GM19043 (cell line): Measurements from ENCODE around the gene PYGM.

Source experiments
- ATAC-seq: cut with Tn5 transposase; IDR thresholded peaks from one replicate; pipeline ENCODE4 v1.9.1; 2021; ENCODE audit warnings: low read depth; ENCODE audit not compliant: unreplicated experiment

The PYGM gene

GRCh38 chr11:64792482-64792881, 32.7 kb upstream of the PYGM start:
- ATAC-seq = no peak

DNA sequence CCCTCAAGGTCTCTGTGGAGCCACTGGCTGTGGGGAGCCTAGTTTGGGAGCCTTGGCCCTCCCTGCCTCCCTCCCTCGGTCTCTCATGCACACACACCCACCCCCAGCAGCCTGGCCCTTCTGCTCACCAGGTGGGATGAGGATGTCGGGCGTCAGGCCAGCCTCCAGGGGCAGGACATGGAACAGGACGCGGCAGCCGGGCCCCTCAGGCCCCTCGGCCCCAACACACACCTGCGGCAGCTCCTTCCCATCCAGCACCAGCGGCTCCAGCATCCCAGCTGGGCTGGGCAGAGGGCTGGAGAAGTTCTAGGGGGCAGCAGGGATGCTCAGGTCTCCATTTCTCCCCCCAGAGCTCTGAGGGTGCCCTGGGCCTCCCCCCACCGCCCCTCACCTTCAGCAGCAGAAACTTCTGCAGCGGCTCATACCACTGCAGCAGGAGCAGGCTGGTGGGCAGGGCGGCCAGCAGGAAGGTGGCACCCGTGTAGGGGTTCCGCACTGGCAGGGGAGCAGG, 32.1 kb upstream of the PYGM start:
- no peak for ATAC-seq

GRCh38 chr11:64790205-64791095, 30.7 kb upstream of the PYGM start:
- ATAC-seq = no peak

DNA sequence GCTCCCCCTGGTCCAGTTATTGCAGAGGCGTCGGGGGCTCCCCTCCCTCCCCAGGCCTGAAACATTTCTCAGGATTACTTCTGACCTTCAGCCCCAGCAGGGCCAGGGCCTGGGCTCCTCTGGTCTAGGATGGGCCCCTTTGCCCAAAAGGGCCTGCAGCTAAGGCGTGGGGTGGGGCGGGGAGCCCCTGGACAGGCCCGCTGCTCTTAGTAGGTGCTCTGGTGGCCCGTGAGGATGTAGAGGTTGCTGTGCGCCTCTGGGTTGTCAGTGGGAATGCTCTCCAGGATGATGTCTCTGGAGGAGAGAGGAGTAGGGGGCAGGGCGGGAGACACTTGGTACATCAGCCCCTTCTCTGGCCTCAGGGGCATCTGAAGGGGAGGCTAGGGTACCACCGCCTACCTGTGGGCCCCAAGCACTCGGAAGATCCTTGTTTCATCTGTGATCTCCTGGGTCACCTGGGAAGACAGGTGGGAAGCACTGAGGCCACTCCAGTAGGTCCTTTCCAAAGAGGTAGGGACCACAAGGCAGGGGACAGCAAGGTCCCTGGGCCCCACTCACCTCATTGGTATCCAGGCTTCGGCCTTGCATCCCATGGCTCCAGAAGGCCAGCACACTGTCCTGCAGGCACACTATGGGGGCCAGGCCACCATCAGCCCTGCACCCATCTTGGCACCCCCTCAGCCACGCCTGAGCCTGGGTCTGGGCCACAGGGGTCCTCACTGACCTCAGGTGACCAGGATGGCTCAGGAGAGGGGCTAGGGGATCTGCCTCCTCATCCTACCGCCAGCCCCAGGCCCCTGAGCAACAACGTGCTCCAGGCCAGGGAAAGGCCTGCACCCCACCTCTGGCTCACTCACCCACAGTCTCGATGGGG, 29.8 kb upstream of the PYGM start:
- no peak for ATAC-seq

- ATAC-seq = no peak
Observed at GRCh38 chr11:64788321-64789215, 28.8 kb upstream of the PYGM start.

DNA sequence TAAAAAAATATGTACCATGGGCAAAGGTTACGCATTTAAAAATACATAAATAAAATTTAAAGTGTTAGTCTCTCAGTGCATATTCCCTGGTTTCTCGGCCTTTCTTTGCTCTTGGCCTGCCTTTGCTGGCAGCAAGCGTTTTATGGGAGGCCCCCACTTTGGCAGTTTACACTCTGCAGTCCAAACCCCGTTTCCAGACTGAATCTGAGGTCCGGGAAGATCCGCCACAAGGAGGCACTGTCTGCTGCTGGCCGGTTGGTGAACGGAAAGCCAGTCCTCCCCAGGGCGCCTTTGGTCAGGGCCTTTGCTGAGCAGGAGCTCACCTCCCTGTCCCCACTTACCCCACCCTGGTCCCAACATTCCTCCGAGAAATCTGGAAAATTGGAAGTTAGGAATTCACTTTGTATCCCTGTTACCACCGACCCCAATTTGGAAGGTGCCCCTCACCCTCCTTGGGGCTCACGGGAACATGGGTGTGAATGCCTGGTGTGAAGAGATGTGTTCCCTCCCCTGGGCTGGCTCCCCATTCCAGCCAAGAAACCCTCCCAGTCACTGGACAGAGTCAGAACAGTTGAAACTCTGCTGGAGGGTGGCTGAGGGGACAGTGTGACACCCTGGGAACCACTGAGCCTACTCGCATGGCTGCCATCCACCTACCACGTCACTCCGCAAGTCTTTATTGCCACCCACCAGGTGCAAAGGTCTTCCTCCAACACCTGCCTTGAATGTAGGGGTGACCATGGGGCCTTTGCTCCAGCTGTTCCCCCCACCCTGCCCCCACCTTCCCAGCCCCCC, 27.9 kb upstream of the PYGM start:
- no peak for ATAC-seq

GRCh38 chr11:64786308-64786707, 26.5 kb upstream of the PYGM start:
- no peak for ATAC-seq

DNA sequence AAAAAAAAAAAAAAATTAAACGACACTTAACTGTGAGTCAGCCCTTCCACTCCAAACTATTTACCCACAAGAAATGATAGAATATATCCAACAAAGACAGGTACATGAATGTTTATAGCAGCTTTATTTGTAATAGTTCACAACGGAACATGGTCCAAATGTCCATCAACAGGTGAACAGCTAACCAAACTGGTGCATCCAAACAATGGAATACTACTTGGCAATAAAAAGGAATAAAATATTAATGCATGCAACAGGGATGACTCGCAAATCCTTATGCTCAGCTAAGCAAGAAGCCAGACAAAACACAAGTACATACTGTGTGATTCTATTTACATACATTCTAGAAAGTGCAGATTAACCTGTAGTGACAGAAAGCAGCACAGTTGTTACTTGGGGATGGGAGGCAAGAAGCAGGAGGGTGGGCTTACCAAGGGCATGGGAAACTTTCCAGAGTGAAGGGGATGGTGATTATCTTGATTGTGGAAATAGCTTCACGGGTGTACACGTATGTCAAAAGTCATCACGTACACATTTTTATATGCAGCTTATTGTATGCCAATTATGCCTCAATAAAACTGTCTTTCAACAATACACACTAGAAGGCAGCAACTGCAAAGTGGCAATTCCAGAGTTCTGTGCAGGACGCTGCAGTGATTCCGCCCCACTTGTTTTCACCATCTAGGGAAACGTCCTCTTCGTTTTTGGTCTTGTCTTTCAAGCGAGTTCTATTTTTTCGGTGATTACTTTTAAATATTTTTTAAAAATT, 25.2 kb upstream of the PYGM start:
- no peak for ATAC-seq

DNA sequence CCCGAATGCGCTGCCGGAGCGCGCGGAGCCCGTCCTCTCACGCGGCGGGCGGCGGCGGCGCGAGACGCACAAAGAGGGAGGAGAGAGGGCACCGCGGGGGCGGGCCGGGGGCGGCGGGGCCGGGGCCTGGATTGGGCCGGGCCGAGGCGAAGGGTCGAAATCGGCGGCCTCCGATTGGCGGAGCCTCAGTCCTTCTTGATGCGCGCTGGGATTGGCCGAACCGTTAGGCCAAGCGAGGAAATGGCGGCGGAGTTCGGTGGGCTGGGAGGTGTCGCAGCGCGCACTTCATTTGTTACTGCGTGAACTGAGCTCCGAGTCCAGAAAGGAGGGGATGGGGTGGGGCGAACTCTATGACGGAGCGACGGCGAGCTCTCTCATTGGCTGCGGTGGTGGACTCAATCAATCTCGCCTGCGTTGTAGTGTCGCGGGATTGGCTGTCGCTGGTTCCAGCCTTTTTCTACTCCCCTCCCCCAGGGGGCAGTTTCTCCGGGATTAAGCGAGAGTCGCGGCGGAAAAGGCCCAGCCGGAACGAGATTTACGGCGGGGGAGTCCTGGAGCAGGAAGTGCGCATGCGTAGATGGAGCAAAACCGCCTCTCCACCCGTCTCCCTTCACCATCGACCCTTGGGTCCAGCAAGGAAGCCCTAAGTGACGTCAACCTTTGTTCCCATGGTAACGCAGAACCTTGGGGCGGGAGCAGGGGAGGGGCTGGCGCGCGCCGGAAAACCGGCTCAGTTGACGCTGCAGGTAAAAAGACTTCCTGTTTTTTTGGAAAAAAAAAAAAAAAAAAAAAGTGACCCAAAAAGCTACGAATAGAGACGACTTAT, 18.9 kb upstream of the PYGM start, which contains the start of gene SF1:
TSS of gene SF1 (minus strand) at position 70 of the 826 bp plus-strand sequence. CDS start 150 bp downstream, outside the sequence.
- peak; percentile 84 for ATAC-seq

DNA sequence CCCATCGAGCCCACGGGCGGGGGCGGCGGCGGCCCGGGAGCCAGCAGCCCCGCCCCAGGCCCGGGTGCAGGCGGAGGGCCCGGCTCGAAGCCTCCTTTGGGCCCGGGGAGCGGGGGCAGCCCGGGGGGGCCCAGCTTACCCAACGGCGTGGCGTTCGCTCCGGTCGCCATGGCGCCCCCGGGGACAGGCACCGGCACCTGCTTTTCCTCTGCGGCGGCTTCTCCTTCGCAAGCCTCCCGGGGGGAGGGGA, 18.4 kb upstream of the PYGM start:
- ATAC-seq = peak; percentile 1

DNA sequence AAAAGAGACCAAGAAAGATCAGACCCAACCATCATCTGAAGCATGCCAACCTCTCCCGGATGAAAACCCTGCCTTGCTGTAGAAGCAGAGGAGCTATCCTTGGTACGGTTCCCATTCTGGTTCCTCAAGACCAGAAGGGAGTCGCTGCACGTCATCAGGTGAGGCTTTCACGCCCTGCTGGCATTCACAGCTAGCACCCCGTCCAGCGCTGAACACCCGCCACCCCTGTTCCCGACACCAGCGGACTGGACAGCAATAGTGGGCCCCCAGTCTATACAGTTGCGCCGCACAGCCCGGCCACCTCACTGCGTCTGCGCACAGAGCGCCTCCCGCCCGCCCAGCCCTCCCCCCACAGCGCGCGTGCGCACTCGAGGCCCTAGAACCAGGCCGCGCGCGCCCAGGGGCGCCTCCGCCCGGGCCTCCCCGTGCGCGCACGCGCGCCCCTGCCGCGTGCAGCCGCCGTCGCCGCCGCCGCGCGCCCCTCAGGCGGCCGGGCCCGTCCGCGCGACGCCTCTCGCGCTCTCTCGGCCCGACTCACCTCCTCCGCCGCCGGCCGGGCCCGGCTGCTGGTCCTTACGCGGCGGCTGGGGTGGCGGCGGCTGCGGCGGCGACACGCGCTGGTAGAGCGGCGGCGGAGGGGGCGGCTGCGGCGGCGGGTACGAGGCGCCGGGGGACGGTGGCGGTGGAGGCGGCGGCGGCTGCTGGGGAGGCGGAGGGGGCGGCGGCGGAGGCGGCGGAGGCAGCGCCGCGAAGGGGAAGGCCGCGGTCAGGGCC, 17.9 kb upstream of the PYGM start:
- ATAC-seq = no peak

- no peak for ATAC-seq
Observed at GRCh38 chr11:64776875-64777274, 17.1 kb upstream of the PYGM start.

- no peak for ATAC-seq
Observed at GRCh38 chr11:64776425-64776824, 16.7 kb upstream of the PYGM start.

DNA sequence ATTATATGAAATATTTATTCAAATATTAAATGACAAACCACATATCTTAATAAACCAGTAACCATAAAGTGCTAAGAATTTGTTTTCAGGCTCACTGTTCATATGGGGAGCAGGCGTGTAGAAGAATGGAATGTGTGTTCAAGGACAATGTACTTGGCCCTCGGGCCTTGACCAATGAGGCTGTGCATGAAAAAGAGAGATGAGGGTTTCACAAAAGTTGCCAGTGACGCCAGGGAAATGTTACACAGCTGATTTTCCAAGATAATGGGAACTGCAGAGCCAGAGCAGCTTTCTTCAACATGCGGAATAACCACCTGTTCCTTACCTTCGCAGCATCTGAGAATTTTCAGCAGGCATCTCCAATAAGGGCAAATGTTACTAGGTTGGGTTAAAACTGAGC, 14.4 kb upstream of the PYGM start:
- no peak for ATAC-seq

DNA sequence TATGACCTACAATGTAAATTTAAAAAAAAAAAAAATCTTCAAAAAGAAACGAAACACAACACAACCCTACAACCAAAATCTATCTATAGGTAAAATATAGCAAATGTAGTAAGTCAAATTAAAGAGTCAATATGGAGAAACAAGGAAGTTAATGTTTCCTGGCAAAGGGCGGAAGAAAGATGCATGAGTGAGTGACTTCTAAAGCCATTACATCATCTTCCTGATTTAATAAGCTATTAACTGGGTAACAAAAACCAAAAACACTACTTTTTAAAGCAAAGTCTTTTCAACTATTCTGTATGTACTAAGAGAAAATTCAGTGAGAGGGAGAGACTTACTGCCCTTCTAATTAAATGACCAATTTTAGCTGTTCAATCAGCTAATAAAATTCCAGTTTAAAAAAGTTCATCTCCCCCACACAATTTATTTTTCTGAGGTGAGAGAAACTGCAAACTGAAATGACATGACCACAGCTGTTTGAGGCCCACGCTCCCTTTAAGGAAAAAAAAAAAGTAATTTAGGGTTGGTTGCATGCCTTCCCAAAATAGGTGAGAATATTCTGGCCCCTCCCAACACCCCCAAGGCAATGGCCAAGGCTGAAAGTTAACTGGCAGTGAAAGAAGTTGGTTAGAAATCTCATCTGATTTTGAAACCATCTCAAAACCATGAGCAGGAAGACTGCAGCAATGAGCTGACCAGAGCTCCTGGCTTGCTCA, 12.7 kb upstream of the PYGM start:
- no peak for ATAC-seq

DNA sequence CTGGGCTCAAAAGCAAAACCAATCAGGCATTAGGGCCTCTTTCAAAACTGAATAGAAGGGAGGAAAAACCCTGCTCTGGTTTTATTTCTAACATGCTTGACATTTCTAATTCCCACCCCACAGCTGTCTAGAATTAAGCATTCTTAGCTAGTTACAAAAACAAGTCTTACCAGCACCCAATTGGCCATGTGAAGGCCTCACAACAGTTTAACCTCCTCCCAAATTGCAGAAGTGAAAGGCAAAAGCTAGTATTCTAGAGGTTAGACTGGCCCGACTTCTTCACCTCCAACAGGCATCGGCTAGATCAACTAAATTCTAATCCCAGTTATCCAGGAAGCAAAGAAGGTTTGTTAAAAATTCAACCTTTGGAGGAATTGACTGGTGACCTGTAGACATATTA, 12.1 kb upstream of the PYGM start:
- no peak for ATAC-seq

GRCh38 chr11:64770120-64770519, 10.3 kb upstream of the PYGM start:
- ATAC-seq = no peak
